H1 (cell line): ENCODE results near the gene FSIP1. TPM values are rescaled to one million over a fixed set of nuclear protein-coding genes. Genes with fewer than 3 reads are reported as not detected.
A peak's percentile ranks its signal among the peaks of the same experiment; 100 is the strongest.

Experiments used
- CTCF ChIA-PET: fragments of 300-600 bp; sonication (Branson Sonifier 250); formaldehyde crosslinking; loops from one replicate; lab custom pipeline; 2021; ENCODE audit not compliant: partially characterized antibody; lab: Charles Lee
- POLR2A ChIA-PET: fragments of 300-600 bp; sonication (Branson Sonifier 250); formaldehyde crosslinking; loops from one replicate; lab custom pipeline; 2021; ENCODE audit warnings: inconsistent platforms; ENCODE audit not compliant: partially characterized antibody; lab: Charles Lee
- DNase-seq, 2 experiments: peaks; one replicate each; pipeline versions ENCODE4 v3.0.0 to v3.0.0-alpha.2; 2010 to 2022; ENCODE audit warnings: low spot score in 2 of 2, low read depth in 1 of 2, mixed read lengths in 1 of 2
- FAIRE-seq: peaks from 2 replicates; lab custom pipeline; 2011; peaks lifted over from hg19 to GRCh38; lab: Jason Lieb, UNC
- H2AFZ ChIP-seq: 2 replicates; pipeline ENCODE4 v1.8.1; 2012; ENCODE audit warnings: low read length, inconsistent platforms
- H2AK5ac ChIP-seq: 2 replicates; pipeline ENCODE4 v1.6.1; 2013; ENCODE audit warnings: low read depth, low read length
- H2BK120ac ChIP-seq: replicated peaks from 2 replicates; pipeline ENCODE3; 2013; ENCODE audit warnings: low read depth, low read length, inconsistent platforms
- H2BK12ac ChIP-seq: 2 replicates; pipeline ENCODE4 v1.6.1; 2013; ENCODE audit warnings: low read depth, low read length
- H2BK15ac ChIP-seq: 2 replicates; pipeline ENCODE4 v1.6.1; 2013; ENCODE audit warnings: low read length
- H2BK20ac ChIP-seq: 2 replicates; pipeline ENCODE4 v1.6.1; 2013; ENCODE audit warnings: low read length
- H2BK5ac ChIP-seq: 2 replicates; pipeline ENCODE4 v1.6.1; 2013; ENCODE audit warnings: low read depth, low read length
- H3K14ac ChIP-seq: 2 replicates; pipeline ENCODE4 v1.6.1; 2013; ENCODE audit warnings: inconsistent platforms; ENCODE audit not compliant: insufficient read length
- H3K18ac ChIP-seq: 2 replicates; pipeline ENCODE4 v1.6.1; 2013; ENCODE audit warnings: low read length; ENCODE audit errors: extremely low read depth
- H3K23ac ChIP-seq: 2 replicates; pipeline ENCODE4 v1.6.1; 2013; ENCODE audit warnings: inconsistent platforms; ENCODE audit not compliant: insufficient read length
- H3K23me2 ChIP-seq: 2 replicates; pipeline ENCODE4 v1.6.1; 2013; ENCODE audit warnings: low read depth, low read length
- H3K27ac ChIP-seq: 2 replicates; pipeline ENCODE4 v1.6.1; 2011; ENCODE audit warnings: low read depth, low read length, inconsistent platforms
- H3K27me3 ChIP-seq, 4 experiments: replicated peaks in 1 of 4; 1 replicate in 1 of 4; 2 replicates in 3 of 4; pipeline versions ENCODE4 v1.6.1 to v1.8.1; 2011 to 2013; ENCODE audit warnings: low read length in 3 of 4, mild to moderate bottlenecking in 3 of 4, inconsistent platforms in 2 of 4, mixed read lengths in 2 of 4, moderate library complexity in 1 of 4; ENCODE audit not compliant: control insufficient read depth in 3 of 4, insufficient read depth in 3 of 4; ENCODE audit errors: extremely low read depth in 1 of 4
- H3K36me3 ChIP-seq, 4 experiments: 2 replicates each; pipeline versions ENCODE4 v1.6.1 to v1.8.1; 2011 to 2013; ENCODE audit warnings: mild to moderate bottlenecking in 4 of 4, low read length in 3 of 4, moderate library complexity in 2 of 4, control low read depth in 1 of 4, inconsistent platforms in 1 of 4; ENCODE audit not compliant: insufficient read depth in 4 of 4, control insufficient read depth in 2 of 4
- H3K4ac ChIP-seq: replicated peaks from 2 replicates; pipeline ENCODE3; 2013; ENCODE audit warnings: low read length, low read depth, mixed read lengths, inconsistent platforms; ENCODE audit not compliant: insufficient read length
- H3K4me1 ChIP-seq, 4 experiments: replicated peaks in 1 of 4; 1 replicate in 1 of 4; 2 replicates in 3 of 4; pipeline versions ENCODE4 v1.6.1 to v1.8.1; 2011 to 2013; ENCODE audit warnings: low read length in 3 of 4, inconsistent platforms in 2 of 4, mixed read lengths in 1 of 4; ENCODE audit not compliant: insufficient read depth in 4 of 4, control insufficient read depth in 3 of 4
- H3K4me2 ChIP-seq, 2 experiments: 2 replicates each; pipeline versions ENCODE4 v1.6.1 to v1.8.1; 2011 to 2013; ENCODE audit warnings: low read depth in 2 of 2, low read length in 2 of 2, control low read depth in 1 of 2, inconsistent platforms in 1 of 2, mild to moderate bottlenecking in 1 of 2; ENCODE audit not compliant: insufficient read depth in 1 of 2
- H3K4me3 ChIP-seq, 4 experiments: fragments of 200-600, 300-600 bp in 1 of 4; sonication (generic), shearing (Covaris generic), sonication (Bioruptor Twin) in 1 of 4; 2 replicates each; pipeline versions ENCODE4 v1.5.1 to v1.8.1; 2011 to 2016; ENCODE audit warnings: low read length in 4 of 4, low read depth in 3 of 4, control low read depth in 2 of 4, inconsistent platforms in 2 of 4, mild to moderate bottlenecking in 2 of 4, mixed read lengths in 1 of 4, moderate library complexity in 1 of 4; ENCODE audit not compliant: insufficient read depth in 2 of 4; ENCODE audit errors: extremely low read depth in 1 of 4
- H3K56ac ChIP-seq: replicated peaks from 2 replicates; pipeline ENCODE3; 2013; ENCODE audit warnings: low read depth, mild to moderate bottlenecking, mixed read lengths, low read length, inconsistent platforms; ENCODE audit not compliant: insufficient read length
- H3K79me1 ChIP-seq: 2 replicates; pipeline ENCODE4 v1.6.1; 2013; ENCODE audit warnings: low read depth, low read length, control low read depth
- H3K79me2 ChIP-seq, 2 experiments: 2 replicates each; pipeline versions ENCODE4 v1.6.1 to v1.8.1; 2012 to 2013; ENCODE audit warnings: low read length in 2 of 2, mild to moderate bottlenecking in 2 of 2, inconsistent platforms in 1 of 2; ENCODE audit not compliant: insufficient read depth in 2 of 2, control insufficient read depth in 1 of 2
- H3K9ac ChIP-seq, 4 experiments: replicated peaks in 1 of 4; 1 replicate in 1 of 4; 2 replicates in 3 of 4; pipeline versions ENCODE4 v1.6.1 to v1.8.1; 2011 to 2013; ENCODE audit warnings: low read depth in 3 of 4, low read length in 3 of 4, control low read depth in 2 of 4, mild to moderate bottlenecking in 2 of 4, moderate library complexity in 2 of 4, inconsistent platforms in 1 of 4; ENCODE audit errors: extremely low read depth in 1 of 4
- H3K9me3 ChIP-seq, 2 experiments: 2 replicates each; pipeline versions ENCODE4 v1.6.1 to v1.8.1; 2012 to 2013; ENCODE audit warnings: mild to moderate bottlenecking in 2 of 2, moderate library complexity in 2 of 2, control low read depth in 1 of 2, inconsistent platforms in 1 of 2, low read depth in 1 of 2, low read length in 1 of 2, mixed read lengths in 1 of 2; ENCODE audit not compliant: insufficient read depth in 2 of 2
- H4K20me1 ChIP-seq, 2 experiments: replicated peaks in 1 of 2; 2 replicates each; pipeline versions ENCODE3 to v1.8.1; 2011 to 2013; ENCODE audit warnings: inconsistent platforms in 2 of 2, low read length in 2 of 2, mild to moderate bottlenecking in 1 of 2; ENCODE audit not compliant: insufficient read depth in 2 of 2, control insufficient read depth in 1 of 2
- H4K5ac ChIP-seq: 2 replicates; pipeline ENCODE4 v1.6.1; 2013; ENCODE audit warnings: low read length, low read depth, mixed read lengths, inconsistent platforms; ENCODE audit not compliant: insufficient read length
- H4K8ac ChIP-seq: 2 replicates; pipeline ENCODE4 v1.8.0; 2013; ENCODE audit warnings: mild to moderate bottlenecking, moderate library complexity, low read length, inconsistent platforms; ENCODE audit not compliant: insufficient read depth; ENCODE audit errors: extremely low read depth
- H4K91ac ChIP-seq: replicated peaks from 2 replicates; pipeline ENCODE3; 2013; ENCODE audit warnings: low read length, mixed read lengths, inconsistent platforms; ENCODE audit not compliant: insufficient read length
- HDAC6 ChIP-seq: IDR thresholded peaks from one replicate; pipeline ENCODE4 v1.7.1; 2012; ENCODE audit warnings: low read depth, mild to moderate bottlenecking, inconsistent platforms, low read length, moderate library complexity
- POLR2A ChIP-seq, 2 experiments: IDR thresholded peaks; 1 replicate in 1 of 2; 2 replicates in 1 of 2; pipeline ENCODE4 v1.6.1; 2011; ENCODE audit warnings: low read depth in 2 of 2, low read length in 2 of 2, mild to moderate bottlenecking in 2 of 2; ENCODE audit errors: control extremely low read depth in 1 of 2
- POLR2AphosphoS5 ChIP-seq: IDR thresholded peaks from 2 replicates; pipeline ENCODE4 v1.6.1; 2011; ENCODE audit warnings: low read depth, low read length
- WGBS, 2 experiments: shearing (Covaris generic) in 1 of 2; methylation state at CpG; one replicate each; pipeline versions ENCODE4 v1.1.6 to v1.1.7; 2013 to 2015; ENCODE audit warnings: low lambda C conversion rate in 2 of 2, mixed read lengths in 2 of 2, inconsistent platforms in 1 of 2, low coverage in 1 of 2, missing lambda C conversion rate in 1 of 2; ENCODE audit not compliant: insufficient replicate concordance in 2 of 2, insufficient coverage in 1 of 2, insufficient read length in 1 of 2; ENCODE audit errors: extremely low coverage in 1 of 2, missing lambda C conversion rate in 1 of 2; 5-methylcytosine and 5-hydroxymethylcytosine counted together
- polyA plus RNA-seq, 7 experiments: library from polyadenylated mRNA; depleted of rRNA in 3 of 7; stranded (reverse) in 5 of 7; unstranded in 2 of 7; fragments of >200 nt in 5 of 7; fragments of 200-250 nt in 2 of 7; gene quantifications; 1 replicate in 5 of 7; 2 replicates in 1 of 7; 4 replicates in 1 of 7; pipeline versions ENCODE4 v1.2.1 to v1.2.3, GENCODE V29; 2011 to 2013; ENCODE audit warnings: missing spikeins in 2 of 7, mixed read lengths in 2 of 7
- total RNA-seq: library from RNA; stranded (reverse); fragmentation: NEBNext Ultra II Directional; extraction: Animal tissue kit (Norgen Biotek cat#: 25700); gene quantifications from 2 replicates; pipeline ENCODE4 v1.2.1, GENCODE V29; 2021

Gene FSIP1
- total and polyA plus RNA-seq, 2 of the 8 experiments (the other 6 are each of a cell fraction or from before 2014, with no cell fraction given): 0.18 to 1.3 TPM

- Histone ChIP-seq H3K4me1 (peaks cover 4 to 14% (median 9%) of the 10 kb centered on the region in 4 experiments), H3K4me3 (no peak overlapping the region), H3K4ac (no peak overlapping the region), H3K79me2 (peaks cover 0 to 17% of the 10 kb centered on the region in 2 experiments; a peak in 2 of 4 replicates), H3K23me2 (peaks cover 2% of the 10 kb centered on the region; the same call in 1 of the 2 replicates), H4K91ac (no peak overlapping the region), H2BK120ac (no peak overlapping the region), H3K56ac (no peak overlapping the region), H3K9me3 (no peaks in the 10 kb centered on the region), H4K8ac (no peak overlapping the region), H2BK15ac (no peak overlapping the region), H3K27me3 (no peaks in the 10 kb centered on the region; a peak in 1 of 7 replicates), H2BK20ac (no peak overlapping the region), H3K27ac (no peak overlapping the region), H3K18ac (no peak overlapping the region), H3K4me2 (no peak overlapping the region), H2BK12ac (no peak overlapping the region), H4K5ac (no peak overlapping the region), H3K23ac (no peak overlapping the region), H3K14ac (no peak overlapping the region), H3K9ac (no peak overlapping the region; a peak in 1 of 7 replicates), H4K20me1 (peaks cover 0 to 2% of the 10 kb centered on the region in 2 experiments), H2AK5ac (no peak overlapping the region), H3K36me3 (peaks cover 61 to 90% (median 82%) of the 10 kb centered on the region in 4 experiments), H3K79me1 (0 out of 2 replicates have a peak, but pooled peaks cover 3% of the 10 kb centered on the region), H2BK5ac (no peak overlapping the region), H2AFZ (no peak overlapping the region)
- ChIA-PET POLR2A (interaction anchor here (0.7 to 2.5 kb wide), 6 partner anchors 9 to 414 kb away, joined by 3 to 22 read pairs (median 3); no protein-coding TSS in a partner anchor), CTCF (interaction anchor here (1.0 to 1.8 kb wide), 6 partner anchors 8 to 414 kb away, joined by 3 to 7 read pairs (median 5); no protein-coding TSS in a partner anchor)
- TF ChIP-seq HDAC6 (no peak), POLR2AphosphoS5 (peak; percentile 89), POLR2A (IDR thresholded peaks at IDR 0.05; ENCODE audit: control extremely low read depth in 1 of 2, low read depth in 2 of 2, low read length in 2 of 2) (peak in 1 of 2 experiments; percentile 71; a peak in 2 of 3 replicates)
- FAIRE-seq: no peak
- no peak for DNase-seq
- 86% methylated on average over 10 of the region's 10 CpGs; no CpG with 5 or more reads in 1 of the 2 experiments for WGBS, 2 experiments
Observed at GRCh38 chr15:39586387-39587095, 196.1 kb downstream of the FSIP1 start.
